HCT116 (cell line): ENCODE data around the gene KMT2D. TPM values are rescaled to one million over a fixed set of nuclear protein-coding genes. Genes with fewer than 3 reads are reported as not detected.

Source experiments
- ATAC-seq: fragments of 200-7000 bp; cut with Tn5 transposase; 2 replicates; pipeline ENCODE4 v1.9.1; 2020; ENCODE audit warnings: mild to moderate bottlenecking, moderate library complexity
- BruUV-seq: library from RNA; stranded (reverse); fragments of 400-500 nt; replicated peaks from 2 replicates; lab custom pipeline; 2021; lab: Mats Ljungman, UMichigan
- CTCF ChIA-PET: fragments of 300-600 bp; sonication (Branson Sonifier 250); formaldehyde crosslinking; loops from one replicate; lab custom pipeline; 2021; ENCODE audit warnings: antibody characterized with exemption; lab: Charles Lee
- POLR2A ChIA-PET: fragments of 300-600, 350-600 bp; sonication (Branson Sonifier 250); formaldehyde crosslinking; loops from one replicate; lab custom pipeline; 2021; ENCODE audit warnings: antibody characterized with exemption; lab: Charles Lee
- RAD21 ChIA-PET, 2 experiments: fragments of 300-600 bp; sonication (Branson Sonifier 250); formaldehyde crosslinking; loops; one replicate each; lab custom pipeline; 2023; ENCODE audit warnings: low total read pairs in 2 of 2; ENCODE audit not compliant: uncharacterized antibody in 2 of 2, unreplicated experiment in 2 of 2, low non-redundant PET in 1 of 2; lab: Charles Lee
- DNase-seq: peaks from one replicate; pipeline ENCODE4 v3.0.0-alpha.2; 2010; ENCODE audit warnings: low read depth, low spot score
- H2AFZ ChIP-seq: fragments of 200-600 bp; shearing (Covaris generic), sonication (generic); 2 replicates; pipeline ENCODE4 v1.6.1; 2017; ENCODE audit warnings: low read depth, mixed run types, mixed read lengths, antibody characterized with exemption, low read length; ENCODE audit not compliant: poor library complexity, severe bottlenecking
- H3K27ac ChIP-seq: 2 replicates; pipeline ENCODE4 v1.5.1; 2012; ENCODE audit warnings: low read depth, low read length
- H3K27me3 ChIP-seq: fragments of 200-600 bp; sonication (generic); 2 replicates; pipeline ENCODE4 v1.6.1; 2016; ENCODE audit warnings: mixed run types, low read length, mixed read lengths; ENCODE audit not compliant: insufficient read depth
- H3K36me3 ChIP-seq, 2 experiments: fragments of 200-500 bp in 1 of 2; fragments of 200-600 bp in 1 of 2; sonication (Bioruptor generic) in 1 of 2; sonication (generic) in 1 of 2; 2 replicates each; pipeline versions ENCODE4 v1.5.1 to v1.6.1; 2014 to 2016; ENCODE audit warnings: low read length in 2 of 2, inconsistent platforms in 1 of 2, mixed read lengths in 1 of 2, mixed run types in 1 of 2; ENCODE audit not compliant: insufficient read depth in 2 of 2, control insufficient read depth in 1 of 2
- H3K4me1 ChIP-seq, 2 experiments: fragments of 200-600 bp in 1 of 2; sonication (generic) in 1 of 2; 2 replicates each; pipeline versions ENCODE4 v1.5.1 to v1.6.1; 2012 to 2017; ENCODE audit warnings: low read length in 2 of 2, inconsistent platforms in 1 of 2, mild to moderate bottlenecking in 1 of 2, mixed read lengths in 1 of 2, mixed run types in 1 of 2, moderate library complexity in 1 of 2; ENCODE audit not compliant: insufficient read depth in 2 of 2, control insufficient read depth in 1 of 2
- H3K4me2 ChIP-seq: fragments of 200-600 bp; sonication (generic); 2 replicates; pipeline ENCODE4 v1.6.1; 2017; ENCODE audit warnings: mixed run types, low read length, mixed read lengths
- H3K4me3 ChIP-seq, 2 experiments: fragments of 200-600 bp in 1 of 2; sonication (generic) in 1 of 2; replicated peaks in 1 of 2; 2 replicates each; pipeline ENCODE4 v1.5.1; 2011 to 2016; ENCODE audit warnings: low read length in 2 of 2, control low read depth in 1 of 2, low read depth in 1 of 2, mild to moderate bottlenecking in 1 of 2, mixed read lengths in 1 of 2, mixed run types in 1 of 2
- H3K79me2 ChIP-seq: fragments of 200-600 bp; sonication (generic); 2 replicates; pipeline ENCODE4 v1.6.1; 2017; ENCODE audit warnings: mild to moderate bottlenecking, mixed run types, low read length, moderate library complexity, mixed read lengths; ENCODE audit not compliant: insufficient read depth
- H3K9ac ChIP-seq: fragments of 200-600 bp; sonication (generic); 2 replicates; pipeline ENCODE4 v1.6.1; 2016; ENCODE audit warnings: low read length, mixed read lengths
- H3K9me2 ChIP-seq: fragments of 200-600 bp; sonication (generic), shearing (Covaris generic); 2 replicates; pipeline ENCODE4 v1.6.1; 2017; ENCODE audit warnings: mixed run types, mild to moderate bottlenecking, moderate library complexity; ENCODE audit not compliant: insufficient read depth
- H3K9me3 ChIP-seq, 2 experiments: fragments of 200-500 bp in 1 of 2; fragments of 200-600 bp in 1 of 2; sonication (Bioruptor generic) in 1 of 2; sonication (generic) in 1 of 2; 2 replicates each; pipeline ENCODE4 v1.6.1; 2014 to 2017; ENCODE audit warnings: low read length in 2 of 2, mixed read lengths in 2 of 2, inconsistent platforms in 1 of 2, low read depth in 1 of 2, mild to moderate bottlenecking in 1 of 2, mixed run types in 1 of 2, moderate library complexity in 1 of 2; ENCODE audit not compliant: control insufficient read depth in 1 of 2, insufficient read depth in 1 of 2
- H4K20me1 ChIP-seq: fragments of 200-600 bp; sonication (generic), shearing (Covaris generic); 2 replicates; pipeline ENCODE4 v1.6.1; 2017; ENCODE audit warnings: mixed run types, mild to moderate bottlenecking, moderate library complexity; ENCODE audit not compliant: insufficient read depth
- CBX3 ChIP-seq: IDR thresholded peaks from 2 replicates; pipeline ENCODE4 v1.6.1; 2012; ENCODE audit warnings: low read depth
- CEBPB ChIP-seq: IDR thresholded peaks from 2 replicates; pipeline ENCODE4 v1.6.1; 2012; ENCODE audit warnings: low read depth
- EGR1 ChIP-seq: IDR thresholded peaks from 2 replicates; pipeline ENCODE4 v1.6.1; 2012; ENCODE audit warnings: low read depth
- ELF1 ChIP-seq: IDR thresholded peaks from 2 replicates; pipeline ENCODE4 v1.6.1; 2012; ENCODE audit warnings: low read depth, borderline replicate concordance
- EZH2phosphoT487 ChIP-seq: fragments of 200-600 bp; IDR thresholded peaks from 2 replicates; pipeline ENCODE4 v1.6.1; 2018; ENCODE audit warnings: antibody characterized with exemption, borderline replicate concordance
- JUND ChIP-seq: IDR thresholded peaks from 2 replicates; pipeline ENCODE4 v1.6.1; 2012
- POLR2AphosphoS5 ChIP-seq: IDR thresholded peaks from 2 replicates; pipeline ENCODE4 v1.6.1; 2011; ENCODE audit warnings: mild to moderate bottlenecking, low read depth, low read length, moderate library complexity
- SIN3A ChIP-seq: IDR thresholded peaks from 2 replicates; pipeline ENCODE4 v1.6.1; 2012; ENCODE audit warnings: low read depth
- SRF ChIP-seq: IDR thresholded peaks from 2 replicates; pipeline ENCODE4 v1.6.1; 2012; ENCODE audit warnings: low read depth
- ZFX ChIP-seq: fragments of 450-650 bp; IDR thresholded peaks from 2 replicates; pipeline ENCODE4 v1.6.1; 2017
- intact Hi-C: fragments of 100-400 bp; cut with micrococcal nuclease; formaldehyde crosslinking; loops from 2 replicates; pipeline ENCODE4 v1.10.0; 2022
- total RNA-seq: library from RNA; stranded (reverse); gene quantifications from one replicate; pipeline ENCODE4 v1.2.1, GENCODE V29; 2021; ENCODE audit not compliant: unreplicated experiment
- TF ChIP-seq, protein P1 (sequence below): IDR thresholded peaks from 2 replicates; pipeline ENCODE4 v1.6.1; 2012; ENCODE audit warnings: low read depth
- TF ChIP-seq, protein P2 (sequence below), 3 experiments: fragments of 200-600 bp in 1 of 3; sonication (generic) in 1 of 3; IDR thresholded peaks in 2 of 3; conservative IDR thresholded peaks in 1 of 3; 2 replicates each; pipeline ENCODE4 v1.5.1; 2012 to 2017; ENCODE audit warnings: low read depth in 2 of 3, low read length in 2 of 3, antibody characterized with exemption in 1 of 3, borderline replicate concordance in 1 of 3, control low read depth in 1 of 3, mild to moderate bottlenecking in 1 of 3, mixed read lengths in 1 of 3, mixed run types in 1 of 3, moderate library complexity in 1 of 3; ENCODE audit not compliant: insufficient read depth in 1 of 3
- TF ChIP-seq, protein P3 (sequence below): IDR thresholded peaks from 2 replicates; pipeline ENCODE4 v1.6.1; 2012

The KMT2D gene
- total RNA-seq, 1 experiment from 2014 or later: 71.3 TPM

DNA sequence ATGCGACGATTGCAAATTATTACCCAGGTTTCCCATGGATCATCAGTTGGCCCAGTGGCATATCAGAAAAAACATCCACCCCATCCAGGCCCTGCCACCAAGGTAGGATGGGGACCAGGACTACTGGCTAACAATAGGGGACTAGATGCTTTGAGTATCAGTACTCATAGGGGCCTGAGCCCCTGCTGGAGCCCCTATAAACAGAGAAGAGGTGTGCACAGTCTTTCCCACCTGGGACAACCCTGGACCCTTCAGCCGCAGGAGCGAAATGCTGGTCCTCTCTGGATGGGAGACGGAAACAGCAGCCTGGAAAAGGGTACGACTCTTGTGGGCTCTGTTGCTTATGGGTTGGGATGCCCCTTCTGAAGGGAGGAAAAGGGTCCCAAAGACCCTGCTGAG is 28.3 kb upstream of the KMT2D start:
- no peak overlapping the region for H3K27ac ChIP-seq
- RAD21 ChIA-PET: interaction anchor here in 1 of 2 experiments (1.6 to 1.8 kb wide), 2 partner anchors 26 to 32 kb away, joined by 4 to 12 read pairs; no protein-coding TSS in a partner anchor

DNA sequence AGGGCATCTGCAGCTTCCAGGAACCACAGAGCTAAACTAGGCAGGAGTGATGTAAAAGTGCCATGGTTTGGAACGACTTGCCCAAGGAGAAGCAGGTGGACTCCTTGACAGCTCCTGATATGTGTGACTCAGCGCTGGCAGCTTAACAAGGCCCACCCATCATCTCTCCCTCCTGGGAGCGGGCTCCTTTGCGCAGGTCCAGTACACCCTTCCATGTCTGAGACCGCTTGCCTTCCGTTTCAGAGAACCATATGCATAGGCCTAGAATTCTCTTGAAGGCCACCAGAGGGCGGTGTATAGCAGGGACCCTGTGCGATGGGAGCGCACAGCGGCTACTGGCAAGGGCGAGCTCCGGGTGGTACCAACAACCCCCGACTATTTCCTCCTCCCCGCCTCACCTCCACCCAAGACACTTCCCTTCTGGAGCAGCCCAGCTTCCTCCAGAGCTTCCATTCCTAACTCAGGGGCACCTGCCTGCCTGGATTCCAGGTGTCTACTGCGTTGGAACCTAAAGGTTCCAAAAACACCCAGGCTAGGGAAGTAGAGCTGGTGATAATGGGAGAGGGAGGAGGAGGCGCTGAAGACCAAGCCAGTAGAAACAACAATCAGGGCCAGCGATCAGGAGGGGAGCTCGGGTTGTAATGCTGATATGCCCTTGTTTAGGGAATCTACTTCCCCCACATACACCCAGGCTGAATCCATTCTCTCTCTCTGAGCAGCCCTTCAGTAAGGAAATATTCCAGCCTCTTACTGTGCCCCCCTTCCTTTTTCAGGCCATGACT is 27.7 kb upstream of the KMT2D start:
- BruUV-seq: no TSS peak
- Histone ChIP-seq H3K79me2 (no peaks in the 10 kb centered on the region), H3K27me3 (no peaks in the 10 kb centered on the region), H3K9ac (peak overlapping the region; percentile 24; the same call in 1 of the 2 replicates), H3K27ac (no peak overlapping the region), H2AFZ (peak overlapping the region; percentile 69), H3K9me2 (no peaks in the 10 kb centered on the region), H3K4me3 (peak overlapping the region; percentile 7 to 33; a peak in 2 of 4 replicates), H3K9me3 (no peaks in the 10 kb centered on the region), H4K20me1 (no peaks in the 10 kb centered on the region), H3K4me1 (peaks cover 11 to 16% of the 10 kb centered on the region in 2 experiments), H3K36me3 (no peaks in the 10 kb centered on the region), H3K4me2 (peak overlapping the region; percentile 64)
- intact Hi-C loops: loop anchor here (1.0 kb wide), 2 partner anchors 33 to 42 kb away; no protein-coding TSS in a partner anchor
- POLR2A ChIA-PET: interaction anchor here (1.0 to 1.6 kb wide), 8 partner anchors 10 to 134 kb away, joined by 3 to 19 read pairs (median 4); partner anchors contain the start of genes LMBR1L, RHEBL1 and TUBA1B
- RAD21 ChIA-PET: interaction anchor here (0.7 to 1.8 kb wide), 4 partner anchors 18 to 33 kb away, joined by 3 to 12 read pairs (median 5); partner anchors contain the start of gene RHEBL1 (in 2 of the 2)
- CTCF ChIA-PET: interaction anchor here (0.6 to 4.2 kb wide), 26 partner anchors 8 to 235 kb away, joined by 3 to 59 read pairs (median 6); partner anchors contain the start of genes LMBR1L, RHEBL1, TUBA1A and TUBA1B
- ATAC-seq: peak; percentile 99
- DNase-seq: peak; percentile 94
- TF ChIP-seq JUND: 0 out of 2 replicates have a peak, but pooled peaks have one; percentile 24
- peak; percentile 55; the same call in 1 of the 2 replicates for TF ChIP-seq CBX3
- no peak for TF ChIP-seq CEBPB
- TF ChIP-seq, protein P1, sequence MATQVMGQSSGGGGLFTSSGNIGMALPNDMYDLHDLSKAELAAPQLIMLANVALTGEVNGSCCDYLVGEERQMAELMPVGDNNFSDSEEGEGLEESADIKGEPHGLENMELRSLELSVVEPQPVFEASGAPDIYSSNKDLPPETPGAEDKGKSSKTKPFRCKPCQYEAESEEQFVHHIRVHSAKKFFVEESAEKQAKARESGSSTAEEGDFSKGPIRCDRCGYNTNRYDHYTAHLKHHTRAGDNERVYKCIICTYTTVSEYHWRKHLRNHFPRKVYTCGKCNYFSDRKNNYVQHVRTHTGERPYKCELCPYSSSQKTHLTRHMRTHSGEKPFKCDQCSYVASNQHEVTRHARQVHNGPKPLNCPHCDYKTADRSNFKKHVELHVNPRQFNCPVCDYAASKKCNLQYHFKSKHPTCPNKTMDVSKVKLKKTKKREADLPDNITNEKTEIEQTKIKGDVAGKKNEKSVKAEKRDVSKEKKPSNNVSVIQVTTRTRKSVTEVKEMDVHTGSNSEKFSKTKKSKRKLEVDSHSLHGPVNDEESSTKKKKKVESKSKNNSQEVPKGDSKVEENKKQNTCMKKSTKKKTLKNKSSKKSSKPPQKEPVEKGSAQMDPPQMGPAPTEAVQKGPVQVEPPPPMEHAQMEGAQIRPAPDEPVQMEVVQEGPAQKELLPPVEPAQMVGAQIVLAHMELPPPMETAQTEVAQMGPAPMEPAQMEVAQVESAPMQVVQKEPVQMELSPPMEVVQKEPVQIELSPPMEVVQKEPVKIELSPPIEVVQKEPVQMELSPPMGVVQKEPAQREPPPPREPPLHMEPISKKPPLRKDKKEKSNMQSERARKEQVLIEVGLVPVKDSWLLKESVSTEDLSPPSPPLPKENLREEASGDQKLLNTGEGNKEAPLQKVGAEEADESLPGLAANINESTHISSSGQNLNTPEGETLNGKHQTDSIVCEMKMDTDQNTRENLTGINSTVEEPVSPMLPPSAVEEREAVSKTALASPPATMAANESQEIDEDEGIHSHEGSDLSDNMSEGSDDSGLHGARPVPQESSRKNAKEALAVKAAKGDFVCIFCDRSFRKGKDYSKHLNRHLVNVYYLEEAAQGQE: no peak
- TF ChIP-seq POLR2AphosphoS5: peak; percentile 43
- TF ChIP-seq EZH2phosphoT487: no peak
- TF ChIP-seq, protein P2, sequence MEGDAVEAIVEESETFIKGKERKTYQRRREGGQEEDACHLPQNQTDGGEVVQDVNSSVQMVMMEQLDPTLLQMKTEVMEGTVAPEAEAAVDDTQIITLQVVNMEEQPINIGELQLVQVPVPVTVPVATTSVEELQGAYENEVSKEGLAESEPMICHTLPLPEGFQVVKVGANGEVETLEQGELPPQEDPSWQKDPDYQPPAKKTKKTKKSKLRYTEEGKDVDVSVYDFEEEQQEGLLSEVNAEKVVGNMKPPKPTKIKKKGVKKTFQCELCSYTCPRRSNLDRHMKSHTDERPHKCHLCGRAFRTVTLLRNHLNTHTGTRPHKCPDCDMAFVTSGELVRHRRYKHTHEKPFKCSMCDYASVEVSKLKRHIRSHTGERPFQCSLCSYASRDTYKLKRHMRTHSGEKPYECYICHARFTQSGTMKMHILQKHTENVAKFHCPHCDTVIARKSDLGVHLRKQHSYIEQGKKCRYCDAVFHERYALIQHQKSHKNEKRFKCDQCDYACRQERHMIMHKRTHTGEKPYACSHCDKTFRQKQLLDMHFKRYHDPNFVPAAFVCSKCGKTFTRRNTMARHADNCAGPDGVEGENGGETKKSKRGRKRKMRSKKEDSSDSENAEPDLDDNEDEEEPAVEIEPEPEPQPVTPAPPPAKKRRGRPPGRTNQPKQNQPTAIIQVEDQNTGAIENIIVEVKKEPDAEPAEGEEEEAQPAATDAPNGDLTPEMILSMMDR (IDR thresholded peaks at IDR 0.05 in 2 of 3, conservative IDR thresholded peaks at IDR 0.05 in 1 of 3; ENCODE audit: borderline replicate concordance in 1 of 3, insufficient read depth in 1 of 3, low read depth in 2 of 3, low read length in 2 of 3): peak; percentile 83 to 92 (median 89)

More for the DNA sequence above, 28.3 kb upstream of the KMT2D start:
- Histone ChIP-seq H3K9ac (no peak overlapping the region), H3K4me1 (peaks cover 11 to 16% of the 10 kb centered on the region in 2 experiments), H3K9me2 (no peaks in the 10 kb centered on the region), H2AFZ (peak overlapping the region; percentile 69), H3K4me2 (peak overlapping the region; percentile 64), H4K20me1 (no peaks in the 10 kb centered on the region), H3K36me3 (no peaks in the 10 kb centered on the region), H3K79me2 (no peaks in the 10 kb centered on the region), H3K27me3 (no peaks in the 10 kb centered on the region), H3K4me3 (no peak overlapping the region), H3K9me3 (no peaks in the 10 kb centered on the region)
- TF ChIP-seq EGR1 (no peak), SRF (no peak), ELF1 (no peak), SIN3A (no peak), ZFX (no peak)
- TF ChIP-seq, protein P3, sequence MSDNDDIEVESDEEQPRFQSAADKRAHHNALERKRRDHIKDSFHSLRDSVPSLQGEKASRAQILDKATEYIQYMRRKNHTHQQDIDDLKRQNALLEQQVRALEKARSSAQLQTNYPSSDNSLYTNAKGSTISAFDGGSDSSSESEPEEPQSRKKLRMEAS: no peak
- BruUV-seq: no TSS peak
- DNase-seq (no peak), ATAC-seq (no peak)
- POLR2A ChIA-PET: interaction anchor here (1.0 to 1.6 kb wide), 7 partner anchors 9 to 134 kb away, joined by 3 to 19 read pairs (median 4); partner anchors contain the start of genes RHEBL1 and TUBA1B
- intact Hi-C loops: loop anchor here (1.0 kb wide), 2 partner anchors 32 to 41 kb away; no protein-coding TSS in a partner anchor
- CTCF ChIA-PET: interaction anchor here (0.7 to 4.2 kb wide), 20 partner anchors 8 to 151 kb away, joined by 3 to 59 read pairs (median 11); partner anchors contain the start of genes LMBR1L, RHEBL1, TUBA1A and TUBA1B
